HepG2 (cell line): Measurements from ENCODE around the gene HYOU1. TPM values are rescaled to one million over a fixed set of nuclear protein-coding genes. Genes with fewer than 3 reads are reported as not detected.

Experiments used
- GATAD1 ChIP-seq: IDR thresholded peaks from 2 replicates; pipeline ENCODE4 v1.6.1; 2016; ENCODE audit warnings: missing genetic modification reagents, missing compliant biosample characterization
- MAF1 ChIP-seq: sonication (generic); formaldehyde crosslinking; IDR thresholded peaks from 2 replicates; pipeline ENCODE4 v1.5.0; 2020; ENCODE audit warnings: missing genetic modification reagents, borderline replicate concordance
- ZFP82 ChIP-seq: sonication (generic); formaldehyde crosslinking; IDR thresholded peaks from 2 replicates; pipeline ENCODE4 v1.5.1; 2020; ENCODE audit warnings: mild to moderate bottlenecking, missing genetic modification reagents, borderline replicate concordance
- ZNF557 ChIP-seq: sonication (generic); formaldehyde crosslinking; IDR thresholded peaks from 2 replicates; pipeline ENCODE4 v1.4.0; 2020; ENCODE audit warnings: missing genetic modification reagents
- ZNF747 ChIP-seq: sonication (generic); formaldehyde crosslinking; IDR thresholded peaks from 2 replicates; pipeline ENCODE4 v1.8.1; 2023; ENCODE audit warnings: missing genetic modification reagents, mild to moderate bottlenecking, borderline replicate concordance
- polyA plus RNA-seq, 8 experiments: library from polyadenylated mRNA; depleted of rRNA in 3 of 8; stranded (reverse) in 7 of 8; unstranded in 1 of 8; fragments of >200 nt; fragmentation: Illumina TruSeq in 4 of 8; extraction: Trizol in 4 of 8; gene quantifications; 2 replicates each; pipeline versions ENCODE4 v1.2.1 to v1.2.3, GENCODE V29; 2011 to 2016; ENCODE audit warnings: low read depth in 4 of 8, missing spikeins in 1 of 8, mixed read lengths in 1 of 8; ENCODE audit not compliant: insufficient read depth in 1 of 8
- total RNA-seq, 5 experiments: library from RNA; depleted of rRNA; stranded (reverse); fragments of >200 nt; fragmentation: Illumina TruSeq; extraction: Trizol; gene quantifications; 2 replicates each; pipeline ENCODE4 v1.2.3, GENCODE V29; 2016; ENCODE audit warnings: low read depth in 1 of 5
- TF ChIP-seq, protein P1 (sequence below): sonication (generic); formaldehyde crosslinking; IDR thresholded peaks from 2 replicates; pipeline ENCODE4 v1.4.0; 2020; ENCODE audit warnings: missing genetic modification reagents
- TF ChIP-seq, protein P2 (sequence below), 2 experiments: fragments of 450-650 bp in 1 of 2; sonication (generic) in 1 of 2; formaldehyde crosslinking; IDR thresholded peaks; 2 replicates each; pipeline versions ENCODE4 v1.5.0 to v1.8.0; 2020 to 2022; ENCODE audit warnings: mild to moderate bottlenecking in 1 of 2, missing genetic modification reagents in 1 of 2
- TF ChIP-seq, protein P3 (sequence below): sonication (generic); formaldehyde crosslinking; IDR thresholded peaks from 2 replicates; pipeline ENCODE4 v1.4.0; 2020; ENCODE audit warnings: mild to moderate bottlenecking, missing genetic modification reagents, borderline replicate concordance

Gene HYOU1
- total and polyA plus RNA-seq, 2 of the 13 experiments (the other 11 are each of a cell fraction or from before 2014, with no cell fraction given): 127 to 155 TPM

DNA sequence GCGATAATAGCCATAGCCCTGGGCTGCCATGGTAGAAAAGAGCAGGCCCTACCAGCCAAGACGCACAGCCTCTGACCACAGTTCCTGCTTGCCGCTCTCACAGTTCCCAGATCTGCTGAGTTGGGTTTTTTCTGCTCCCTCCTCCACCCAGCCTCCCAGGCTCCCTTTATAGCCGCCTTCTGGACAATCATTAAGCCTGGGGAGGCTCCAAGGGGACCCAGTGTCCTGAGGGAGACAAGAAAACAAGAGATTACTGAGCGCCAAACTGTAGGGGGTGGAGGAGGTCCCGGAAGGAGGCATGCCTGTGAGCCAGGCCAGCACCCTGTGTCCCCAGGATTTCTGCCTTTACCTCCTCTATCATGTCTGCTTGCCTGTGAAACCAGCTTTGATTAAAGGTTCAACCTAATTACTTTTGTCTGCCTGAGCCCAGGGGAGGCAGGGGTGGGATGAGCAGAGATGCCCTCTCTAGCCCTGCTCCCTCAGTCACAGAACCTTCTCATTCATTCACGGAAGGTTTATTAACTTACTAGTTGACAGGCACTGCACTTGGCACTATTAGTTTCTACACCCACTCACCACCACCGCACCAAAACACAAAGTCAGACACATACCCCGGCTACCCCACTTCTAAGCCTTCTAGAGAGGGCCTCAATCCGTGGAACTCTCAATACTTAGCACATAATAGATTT lies 27.5 kb downstream of the HYOU1 start (continued):
- TF ChIP-seq GATAD1 (CRISPR knock-in tag) (0 out of 2 replicates have a peak, but pooled peaks have one; percentile 37), ZFP82 (CRISPR knock-in tag) (no peak), MAF1 (CRISPR knock-in tag) (no peak), ZNF557 (CRISPR knock-in tag) (no peak), ZNF747 (CRISPR knock-in tag) (peak; percentile 52; the same call in 1 of the 2 replicates)
- TF ChIP-seq, protein P1, sequence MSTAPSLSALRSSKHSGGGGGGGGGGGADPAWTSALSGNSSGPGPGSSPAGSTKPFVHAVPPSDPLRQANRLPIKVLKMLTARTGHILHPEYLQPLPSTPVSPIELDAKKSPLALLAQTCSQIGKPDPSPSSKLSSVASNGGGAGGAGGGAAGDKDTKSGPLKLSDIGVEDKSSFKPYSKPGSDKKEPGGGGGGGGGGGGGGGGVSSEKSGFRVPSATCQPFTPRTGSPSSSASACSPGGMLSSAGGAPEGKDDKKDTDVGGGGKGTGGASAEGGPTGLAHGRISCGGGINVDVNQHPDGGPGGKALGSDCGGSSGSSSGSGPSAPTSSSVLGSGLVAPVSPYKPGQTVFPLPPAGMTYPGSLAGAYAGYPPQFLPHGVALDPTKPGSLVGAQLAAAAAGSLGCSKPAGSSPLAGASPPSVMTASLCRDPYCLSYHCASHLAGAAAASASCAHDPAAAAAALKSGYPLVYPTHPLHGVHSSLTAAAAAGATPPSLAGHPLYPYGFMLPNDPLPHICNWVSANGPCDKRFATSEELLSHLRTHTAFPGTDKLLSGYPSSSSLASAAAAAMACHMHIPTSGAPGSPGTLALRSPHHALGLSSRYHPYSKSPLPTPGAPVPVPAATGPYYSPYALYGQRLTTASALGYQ (CRISPR knock-in tag): no peak
- TF ChIP-seq, protein P2, sequence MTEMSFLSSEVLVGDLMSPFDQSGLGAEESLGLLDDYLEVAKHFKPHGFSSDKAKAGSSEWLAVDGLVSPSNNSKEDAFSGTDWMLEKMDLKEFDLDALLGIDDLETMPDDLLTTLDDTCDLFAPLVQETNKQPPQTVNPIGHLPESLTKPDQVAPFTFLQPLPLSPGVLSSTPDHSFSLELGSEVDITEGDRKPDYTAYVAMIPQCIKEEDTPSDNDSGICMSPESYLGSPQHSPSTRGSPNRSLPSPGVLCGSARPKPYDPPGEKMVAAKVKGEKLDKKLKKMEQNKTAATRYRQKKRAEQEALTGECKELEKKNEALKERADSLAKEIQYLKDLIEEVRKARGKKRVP (CRISPR knock-in tag; IDR thresholded peaks at IDR 0.05): peak in 1 of 2 experiments; percentile 34; a peak in 1 of 4 replicates
- TF ChIP-seq, protein P3, sequence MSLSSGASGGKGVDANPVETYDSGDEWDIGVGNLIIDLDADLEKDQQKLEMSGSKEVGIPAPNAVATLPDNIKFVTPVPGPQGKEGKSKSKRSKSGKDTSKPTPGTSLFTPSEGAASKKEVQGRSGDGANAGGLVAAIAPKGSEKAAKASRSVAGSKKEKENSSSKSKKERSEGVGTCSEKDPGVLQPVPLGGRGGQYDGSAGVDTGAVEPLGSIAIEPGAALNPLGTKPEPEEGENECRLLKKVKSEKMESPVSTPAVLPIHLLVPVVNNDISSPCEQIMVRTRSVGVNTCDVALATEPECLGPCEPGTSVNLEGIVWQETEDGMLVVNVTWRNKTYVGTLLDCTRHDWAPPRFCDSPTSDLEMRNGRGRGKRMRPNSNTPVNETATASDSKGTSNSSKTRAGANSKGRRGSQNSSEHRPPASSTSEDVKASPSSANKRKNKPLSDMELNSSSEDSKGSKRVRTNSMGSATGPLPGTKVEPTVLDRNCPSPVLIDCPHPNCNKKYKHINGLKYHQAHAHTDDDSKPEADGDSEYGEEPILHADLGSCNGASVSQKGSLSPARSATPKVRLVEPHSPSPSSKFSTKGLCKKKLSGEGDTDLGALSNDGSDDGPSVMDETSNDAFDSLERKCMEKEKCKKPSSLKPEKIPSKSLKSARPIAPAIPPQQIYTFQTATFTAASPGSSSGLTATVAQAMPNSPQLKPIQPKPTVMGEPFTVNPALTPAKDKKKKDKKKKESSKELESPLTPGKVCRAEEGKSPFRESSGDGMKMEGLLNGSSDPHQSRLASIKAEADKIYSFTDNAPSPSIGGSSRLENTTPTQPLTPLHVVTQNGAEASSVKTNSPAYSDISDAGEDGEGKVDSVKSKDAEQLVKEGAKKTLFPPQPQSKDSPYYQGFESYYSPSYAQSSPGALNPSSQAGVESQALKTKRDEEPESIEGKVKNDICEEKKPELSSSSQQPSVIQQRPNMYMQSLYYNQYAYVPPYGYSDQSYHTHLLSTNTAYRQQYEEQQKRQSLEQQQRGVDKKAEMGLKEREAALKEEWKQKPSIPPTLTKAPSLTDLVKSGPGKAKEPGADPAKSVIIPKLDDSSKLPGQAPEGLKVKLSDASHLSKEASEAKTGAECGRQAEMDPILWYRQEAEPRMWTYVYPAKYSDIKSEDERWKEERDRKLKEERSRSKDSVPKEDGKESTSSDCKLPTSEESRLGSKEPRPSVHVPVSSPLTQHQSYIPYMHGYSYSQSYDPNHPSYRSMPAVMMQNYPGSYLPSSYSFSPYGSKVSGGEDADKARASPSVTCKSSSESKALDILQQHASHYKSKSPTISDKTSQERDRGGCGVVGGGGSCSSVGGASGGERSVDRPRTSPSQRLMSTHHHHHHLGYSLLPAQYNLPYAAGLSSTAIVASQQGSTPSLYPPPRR (CRISPR knock-in tag): peak; percentile 38; the same call in 1 of the 2 replicates
